Measurements from ENCODE around the gene PRIM1. TPM values are rescaled to one million over a fixed set of nuclear protein-coding genes. Genes with fewer than 3 reads are reported as not detected.

The PRIM1 gene
- total and polyA plus RNA-seq, 2 of the 8 experiments (the other 6 are each of a cell fraction or from before 2014, with no cell fraction given): 52.4 to 61.9 TPM

GRCh38 chr12:56723889-56724700, 28.0 kb downstream of the PRIM1 start (continued):
- TF ChIP-seq CBX5 (IDR thresholded peaks at IDR 0.05; ENCODE audit: low read depth, low read length): no peak
- no peak for TF ChIP-seq CTCF (IDR thresholded peaks at IDR 0.05; ENCODE audit: control extremely low read depth in 1 of 3, insufficient read depth in 1 of 3, low read depth in 1 of 3, low read length in 3 of 3)
- no peak for TF ChIP-seq PHF8 (conservative IDR thresholded peaks at IDR 0.05; ENCODE audit: low read depth, low read length)
